GM12865 (cell line): ENCODE results near the gene ADAM12.

Experiments used
- DNase-seq: peaks from one replicate; pipeline ENCODE4 v3.0.0; 2010; ENCODE audit warnings: low read depth
- H3K4me3 ChIP-seq: 2 replicates; pipeline ENCODE4 v1.5.1; 2011; ENCODE audit warnings: mild to moderate bottlenecking, low read depth, low read length, control low read depth
- TF ChIP-seq, protein P1 (sequence below): IDR thresholded peaks from 2 replicates; pipeline ENCODE4 v1.5.1; 2011; ENCODE audit warnings: low read length, control low read depth, low read depth, inconsistent platforms; ENCODE audit not compliant: insufficient read depth; ENCODE audit errors: missing control alignments

Gene ADAM12

DNA sequence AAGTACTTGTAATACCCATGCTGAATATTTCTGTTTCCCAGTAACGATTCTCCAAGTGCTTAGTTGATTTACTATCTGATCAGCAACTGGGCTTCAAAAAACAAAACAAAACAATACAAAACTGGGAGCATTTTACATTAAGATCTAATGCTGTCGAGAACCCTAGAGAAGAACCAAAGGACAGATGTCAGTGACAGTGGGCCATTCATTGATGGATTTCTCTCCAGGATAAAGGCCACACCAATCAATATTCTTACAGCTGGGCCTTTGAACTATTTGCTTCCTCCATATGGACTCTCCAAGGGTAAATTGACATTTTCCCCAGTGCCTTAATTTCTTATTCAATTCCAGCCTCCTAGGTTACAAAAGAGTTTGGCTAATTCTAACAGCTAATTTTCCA lies 217.5 kb downstream of the ADAM12 start:
- TF ChIP-seq, protein P1, sequence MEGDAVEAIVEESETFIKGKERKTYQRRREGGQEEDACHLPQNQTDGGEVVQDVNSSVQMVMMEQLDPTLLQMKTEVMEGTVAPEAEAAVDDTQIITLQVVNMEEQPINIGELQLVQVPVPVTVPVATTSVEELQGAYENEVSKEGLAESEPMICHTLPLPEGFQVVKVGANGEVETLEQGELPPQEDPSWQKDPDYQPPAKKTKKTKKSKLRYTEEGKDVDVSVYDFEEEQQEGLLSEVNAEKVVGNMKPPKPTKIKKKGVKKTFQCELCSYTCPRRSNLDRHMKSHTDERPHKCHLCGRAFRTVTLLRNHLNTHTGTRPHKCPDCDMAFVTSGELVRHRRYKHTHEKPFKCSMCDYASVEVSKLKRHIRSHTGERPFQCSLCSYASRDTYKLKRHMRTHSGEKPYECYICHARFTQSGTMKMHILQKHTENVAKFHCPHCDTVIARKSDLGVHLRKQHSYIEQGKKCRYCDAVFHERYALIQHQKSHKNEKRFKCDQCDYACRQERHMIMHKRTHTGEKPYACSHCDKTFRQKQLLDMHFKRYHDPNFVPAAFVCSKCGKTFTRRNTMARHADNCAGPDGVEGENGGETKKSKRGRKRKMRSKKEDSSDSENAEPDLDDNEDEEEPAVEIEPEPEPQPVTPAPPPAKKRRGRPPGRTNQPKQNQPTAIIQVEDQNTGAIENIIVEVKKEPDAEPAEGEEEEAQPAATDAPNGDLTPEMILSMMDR = no peak
- no peak overlapping the region for H3K4me3 ChIP-seq
- no peak for DNase-seq

DNA sequence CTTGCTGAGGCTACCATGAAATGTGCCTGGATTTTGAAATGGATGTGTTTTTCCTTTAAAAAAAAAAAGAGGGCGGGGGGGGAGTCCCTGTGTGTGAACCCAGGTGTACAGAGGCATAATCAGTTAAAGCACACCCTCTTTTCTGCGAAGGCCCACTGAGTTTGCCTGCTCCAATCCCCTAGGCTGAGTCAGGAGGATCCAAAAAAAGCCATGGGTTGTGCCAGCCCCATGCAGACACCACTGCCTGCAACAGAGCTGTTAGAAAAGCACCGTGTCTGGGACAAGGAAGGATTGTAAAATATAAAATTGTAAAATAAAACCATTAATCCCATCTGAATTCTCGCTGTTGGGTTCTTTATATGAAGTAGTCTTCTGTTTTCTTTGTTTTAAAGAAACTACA lies 217.9 kb downstream of the ADAM12 start:
- no peak overlapping the region for H3K4me3 ChIP-seq
- DNase-seq = no peak
- TF ChIP-seq, protein P1 = no peak

DNA sequence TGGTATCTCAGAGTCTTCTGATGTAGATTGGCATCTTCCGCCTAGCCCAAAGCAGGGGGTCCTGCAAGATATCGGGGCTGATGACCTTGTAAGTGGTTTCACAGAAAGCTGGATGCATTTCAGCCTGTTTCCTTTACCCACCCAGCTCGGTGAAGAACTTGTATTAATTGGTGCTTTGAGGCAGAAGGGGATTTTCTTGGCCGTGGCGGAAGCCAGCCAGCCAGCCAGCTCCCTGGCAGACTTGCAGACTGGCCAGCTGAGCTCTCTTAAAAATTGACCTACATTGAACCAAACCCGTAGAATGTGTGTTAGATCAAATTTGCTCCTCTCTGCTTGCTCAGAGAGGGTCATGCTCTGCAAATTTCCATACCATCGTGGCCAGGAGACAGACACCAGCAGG lies 218.4 kb downstream of the ADAM12 start:
- TF ChIP-seq, protein P1 = no peak
- no peak for DNase-seq
- no peak overlapping the region for H3K4me3 ChIP-seq

DNA sequence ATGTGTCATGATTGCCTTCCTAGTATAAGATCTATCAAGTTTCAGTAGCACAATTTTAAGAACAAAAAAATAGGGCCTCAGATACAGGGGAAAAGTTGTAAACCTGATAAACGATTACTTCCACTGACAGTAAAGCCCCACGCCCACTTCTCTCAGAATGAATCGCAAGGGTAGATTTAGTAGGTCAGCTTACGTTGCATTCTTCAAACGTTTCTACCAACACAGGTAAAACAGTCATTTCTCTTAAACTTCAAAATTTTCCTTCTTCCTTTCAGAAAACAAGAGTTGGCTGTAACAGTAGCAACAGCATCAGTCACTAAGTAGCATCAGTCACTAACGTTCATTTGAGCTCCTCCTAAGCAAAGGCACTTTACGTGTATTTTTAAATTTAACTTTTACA lies 221.5 kb downstream of the ADAM12 start:
- TF ChIP-seq, protein P1 = no peak
- DNase-seq = no peak
- H3K4me3 ChIP-seq = no peak overlapping the region

DNA sequence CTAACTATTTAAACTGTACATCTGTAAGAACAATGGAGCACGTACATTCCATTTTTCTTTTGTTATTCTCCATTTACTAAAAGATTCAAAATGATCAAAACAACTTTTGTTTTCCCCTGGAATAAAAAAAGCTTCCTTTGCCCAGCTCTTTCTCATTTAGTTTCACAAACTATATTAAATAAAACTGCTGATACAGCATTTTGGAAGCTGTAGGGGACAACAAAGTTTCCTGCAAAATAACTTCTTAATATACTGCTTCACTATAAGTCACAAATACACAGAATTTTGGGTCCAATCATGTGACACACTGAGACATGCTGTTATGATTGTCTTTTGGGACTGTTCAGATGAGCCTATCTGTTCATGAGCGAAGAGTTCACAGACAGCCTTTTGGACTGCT lies 222.4 kb downstream of the ADAM12 start:
- no peak overlapping the region for H3K4me3 ChIP-seq
- no peak for DNase-seq
- TF ChIP-seq, protein P1 = no peak

DNA sequence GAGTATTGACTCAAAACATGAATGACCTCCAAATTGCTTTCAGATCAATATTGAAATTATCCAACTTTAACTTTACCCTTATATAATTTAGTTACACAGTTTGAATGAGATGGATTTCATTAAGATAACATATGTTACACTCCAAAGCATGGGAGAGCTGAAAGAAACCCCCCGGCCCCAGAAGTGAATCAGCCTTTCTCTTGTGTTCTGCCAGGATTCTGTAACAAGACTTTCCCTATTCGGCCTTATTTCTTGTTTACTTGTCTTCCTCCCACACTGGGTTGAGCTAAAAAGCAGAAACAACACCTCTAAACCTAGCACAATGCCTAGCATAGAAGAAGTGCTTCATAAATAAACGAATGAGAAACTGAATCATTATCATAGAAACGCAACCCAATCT lies 224.8 kb downstream of the ADAM12 start:
- TF ChIP-seq, protein P1 = no peak

DNA sequence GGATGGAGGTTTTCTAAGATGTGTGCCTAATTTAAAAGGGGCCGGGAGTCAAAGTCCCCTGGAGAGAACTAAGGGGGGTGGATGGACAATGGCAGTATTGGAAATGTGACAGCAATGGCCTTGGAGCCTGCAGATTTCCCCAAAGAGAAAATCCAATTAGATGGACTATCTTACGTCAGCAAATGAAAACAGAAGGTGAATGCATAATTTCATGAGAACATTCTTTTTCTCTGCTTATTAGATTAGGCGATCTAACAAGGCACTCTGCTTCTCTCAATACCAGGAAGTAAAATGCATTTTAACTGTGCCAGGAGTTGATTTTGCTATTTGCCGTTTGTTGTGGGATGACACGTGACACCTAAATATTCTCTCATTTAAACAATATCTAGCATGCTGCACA lies 226.6 kb downstream of the ADAM12 start:
- DNase-seq = no peak
- H3K4me3 ChIP-seq = no peak overlapping the region
- TF ChIP-seq, protein P1 = no peak

More for the DNA sequence above, 224.8 kb downstream of the ADAM12 start:
- DNase-seq = no peak
- H3K4me3 ChIP-seq = no peak overlapping the region
